IPS-18c (cell line): ENCODE data around the gene A2M.

Source experiments
- H3K4me3 ChIP-seq: 2 replicates; pipeline ENCODE4 v1.7.0; 2013; ENCODE audit warnings: low read depth, mild to moderate bottlenecking, low read length, moderate library complexity; ENCODE audit not compliant: insufficient read depth
- H3K9me3 ChIP-seq: one replicate; pipeline ENCODE4 v1.6.1; 2013; ENCODE audit warnings: mild to moderate bottlenecking, low read length, moderate library complexity; ENCODE audit not compliant: control insufficient read depth, insufficient read depth

Gene A2M

DNA sequence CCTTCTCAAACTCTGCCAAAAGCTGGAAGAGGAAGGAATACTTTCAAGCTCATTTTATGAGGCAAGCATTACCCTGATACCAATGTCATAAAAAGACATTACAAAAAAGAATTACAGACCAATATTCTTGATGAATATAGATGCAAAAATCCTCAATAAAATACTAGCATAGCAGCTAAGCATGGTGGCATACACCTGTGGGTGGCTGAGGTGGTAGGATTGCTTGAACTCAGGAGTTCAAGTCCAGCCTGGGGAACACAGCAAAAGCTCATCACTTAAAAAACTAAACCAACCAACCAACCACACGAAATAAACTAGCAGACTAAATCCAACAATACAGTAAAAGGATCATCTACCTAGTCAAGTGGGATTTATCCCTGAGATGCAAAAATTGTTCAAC is 29.6 kb downstream of the A2M start:
- Histone ChIP-seq H3K9me3 (no peaks in the 10 kb centered on the region), H3K4me3 (no peak overlapping the region)

GRCh38 chr12:9084417-9084816 is 31.3 kb downstream of the A2M start:
- Histone ChIP-seq H3K9me3 (no peaks in the 10 kb centered on the region), H3K4me3 (no peak overlapping the region)

DNA sequence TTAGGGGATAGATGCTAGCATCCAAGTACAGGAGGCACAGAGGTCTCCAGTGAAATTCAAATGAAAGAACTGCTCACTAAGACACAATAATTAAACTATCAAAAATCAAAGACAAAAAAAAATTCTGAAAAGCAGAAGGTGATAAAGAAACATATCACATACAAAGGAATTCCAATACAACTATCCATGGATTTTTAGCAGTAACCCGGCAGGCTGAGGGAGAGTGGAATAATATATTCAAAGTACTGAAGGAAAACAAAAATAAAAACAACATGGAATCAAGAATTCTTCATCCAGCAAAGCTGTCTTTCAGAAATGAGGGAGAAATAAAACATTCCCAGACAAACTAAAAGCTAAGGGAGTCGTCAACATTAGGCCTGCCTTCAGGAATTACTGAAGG is 31.9 kb downstream of the A2M start:
- H3K4me3 ChIP-seq: no peak overlapping the region

DNA sequence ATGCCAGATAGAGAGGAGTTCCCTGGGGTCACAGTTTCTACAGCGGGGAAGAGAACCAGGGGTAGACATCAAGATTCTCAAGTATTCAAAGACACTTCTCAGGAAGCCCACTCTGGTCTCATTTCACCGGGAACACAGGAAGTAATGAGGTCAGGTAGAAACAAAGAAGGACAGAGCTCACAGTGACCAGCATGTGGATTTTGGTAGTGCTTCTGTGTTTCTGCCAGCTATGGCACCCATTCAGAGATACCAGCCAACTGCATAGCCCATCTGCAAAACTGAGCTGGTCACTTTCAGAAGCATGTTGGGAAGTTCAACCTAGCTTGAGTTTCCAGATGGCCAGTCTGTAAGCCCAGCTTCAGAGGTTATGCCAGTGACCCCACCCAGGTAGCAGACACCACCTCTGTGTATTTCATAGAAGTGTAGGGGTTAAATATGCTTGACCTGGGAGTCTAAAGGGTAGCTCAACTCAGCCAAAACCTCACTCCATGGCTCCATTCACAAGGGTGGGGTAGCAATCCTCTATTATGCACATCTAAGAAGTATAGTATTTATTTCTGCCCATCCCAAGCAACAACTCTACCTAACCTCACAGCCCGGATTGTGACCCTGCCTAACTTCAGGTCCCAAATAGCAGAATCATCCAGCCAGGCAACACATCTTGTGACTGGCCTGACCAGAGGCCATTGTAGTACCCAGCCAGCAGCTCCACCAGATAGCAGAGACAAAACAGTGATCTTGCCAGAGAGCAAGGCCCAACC is 33.9 kb downstream of the A2M start:
- H3K9me3 ChIP-seq: no peaks in the 10 kb centered on the region
- H3K4me3 ChIP-seq: no peak overlapping the region

More for the DNA sequence above, 31.9 kb downstream of the A2M start:
- no peaks in the 10 kb centered on the region for H3K9me3 ChIP-seq

DNA sequence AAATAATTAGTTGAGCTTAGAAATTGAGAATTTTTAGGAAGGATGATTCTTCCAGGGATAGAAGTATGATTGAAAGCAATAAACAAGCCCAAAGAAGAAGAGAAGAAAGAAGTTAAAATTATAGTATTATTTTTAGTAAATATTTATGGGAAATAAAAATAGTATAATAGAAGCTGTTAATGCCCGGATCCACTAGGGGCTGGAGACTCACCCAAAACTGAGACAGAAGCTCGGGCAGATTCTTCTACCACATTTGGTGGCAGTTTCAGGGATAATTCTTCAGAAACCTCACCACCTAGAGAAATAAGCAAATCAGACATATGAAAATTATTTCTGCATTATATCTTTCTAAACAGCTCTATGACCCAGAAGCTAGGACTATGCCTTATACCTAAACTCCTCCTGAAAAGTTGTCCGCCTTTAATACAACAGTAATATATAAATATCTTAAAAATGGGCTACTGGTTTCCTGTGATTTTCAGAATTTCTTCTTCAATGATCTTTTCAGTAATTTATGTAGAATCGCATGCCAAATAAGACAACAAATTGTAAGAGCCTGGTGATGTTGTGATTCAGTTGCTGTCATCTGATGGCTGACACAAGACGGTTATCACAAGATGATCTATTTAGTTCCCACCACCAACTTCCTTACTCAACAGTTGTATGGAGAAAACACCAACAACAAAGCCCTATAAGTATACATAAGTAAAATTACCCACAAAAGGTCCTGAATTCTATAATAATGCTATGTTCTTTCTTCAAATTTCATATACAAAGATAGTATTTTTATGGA is 35.6 kb downstream of the A2M start:
- Histone ChIP-seq H3K4me3 (no peak overlapping the region), H3K9me3 (no peaks in the 10 kb centered on the region)

GRCh38 chr12:9079082-9079481 is 36.6 kb downstream of the A2M start:
- no peaks in the 10 kb centered on the region for H3K9me3 ChIP-seq
- no peak overlapping the region for H3K4me3 ChIP-seq

DNA sequence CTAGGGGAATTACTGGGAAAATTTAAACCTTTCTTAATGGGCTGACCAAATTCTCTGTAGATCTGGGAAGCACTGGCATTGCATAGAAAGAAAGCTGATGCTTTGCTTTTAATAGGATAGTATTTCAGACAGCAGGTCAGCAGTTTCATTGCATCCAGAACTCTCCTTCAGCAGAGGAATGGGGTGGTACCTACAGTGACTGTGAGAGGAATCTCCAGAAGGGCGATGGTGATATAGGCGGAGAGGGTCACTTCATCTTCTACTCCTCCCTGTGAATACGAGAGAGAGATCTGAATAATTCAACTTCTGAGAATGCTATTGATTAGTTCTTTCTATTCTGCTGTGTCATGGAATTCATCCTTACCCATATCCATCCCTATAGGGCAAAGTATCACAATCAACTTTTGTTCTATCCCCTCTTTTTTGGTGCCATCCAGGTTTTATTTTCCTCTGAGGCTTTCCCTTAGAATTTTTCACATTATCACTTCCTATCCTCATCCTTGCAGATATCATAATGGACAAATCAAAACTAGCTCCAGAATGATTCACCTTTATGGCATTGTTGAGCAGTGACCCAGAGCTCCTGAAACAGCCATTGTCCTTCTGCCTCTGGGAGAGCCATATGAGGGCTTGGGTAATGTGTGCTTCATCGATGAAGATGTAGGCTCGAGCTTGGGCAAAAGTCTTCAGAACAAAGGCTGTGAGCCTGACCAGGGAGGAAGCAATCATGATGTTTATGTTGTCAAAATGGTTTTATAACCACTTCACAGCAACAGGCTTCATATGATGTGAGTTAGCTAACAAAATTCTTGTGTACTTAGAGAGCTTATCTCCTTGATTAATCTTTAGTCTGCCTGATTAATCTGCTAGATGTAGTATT is 38.3 kb downstream of the A2M start:
- no peak overlapping the region for H3K4me3 ChIP-seq
- no peaks in the 10 kb centered on the region for H3K9me3 ChIP-seq

GRCh38 chr12:9076733-9077132 is 39.0 kb downstream of the A2M start:
- H3K9me3 ChIP-seq: no peaks in the 10 kb centered on the region
- H3K4me3 ChIP-seq: no peak overlapping the region

GRCh38 chr12:9075138-9075535 is 40.6 kb downstream of the A2M start:
- no peaks in the 10 kb centered on the region for H3K9me3 ChIP-seq
- H3K4me3 ChIP-seq: no peak overlapping the region

DNA sequence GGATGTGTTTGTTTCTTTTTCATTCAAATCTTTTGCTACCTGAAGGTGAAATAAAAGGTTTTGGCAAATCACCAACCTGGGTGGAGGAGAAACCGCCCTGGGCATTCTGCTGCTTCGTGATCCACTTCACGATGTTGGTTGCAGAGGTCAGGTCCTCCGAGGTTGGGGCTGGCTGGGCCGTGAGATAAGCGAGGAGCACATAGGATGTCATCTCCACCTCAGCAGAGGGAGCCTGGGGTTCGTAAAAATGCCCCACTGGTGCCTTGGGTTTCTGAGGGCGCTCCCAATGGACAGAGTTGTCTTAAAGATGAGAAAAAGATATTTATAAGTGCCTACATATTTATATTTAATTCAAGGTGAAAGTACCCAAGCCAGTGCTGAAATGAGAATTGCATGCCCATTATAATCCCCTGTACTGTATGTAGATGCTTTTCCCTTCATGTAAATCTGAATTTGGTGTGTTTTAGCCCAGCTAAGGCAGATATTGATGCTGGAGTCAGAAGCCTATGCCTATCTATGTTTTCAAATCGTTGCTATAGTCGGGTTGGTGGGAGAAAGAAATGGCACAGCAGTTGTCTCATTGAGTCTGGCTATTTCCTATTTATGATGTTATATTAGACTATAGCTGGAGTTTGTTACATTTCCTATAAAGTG is 41.1 kb downstream of the A2M start:
- no peak overlapping the region for H3K4me3 ChIP-seq
- no peaks in the 10 kb centered on the region for H3K9me3 ChIP-seq

- no peaks in the 10 kb centered on the region for H3K9me3 ChIP-seq
Measured at GRCh38 chr12:9073076-9073475, 42.6 kb downstream of the A2M start.

DNA sequence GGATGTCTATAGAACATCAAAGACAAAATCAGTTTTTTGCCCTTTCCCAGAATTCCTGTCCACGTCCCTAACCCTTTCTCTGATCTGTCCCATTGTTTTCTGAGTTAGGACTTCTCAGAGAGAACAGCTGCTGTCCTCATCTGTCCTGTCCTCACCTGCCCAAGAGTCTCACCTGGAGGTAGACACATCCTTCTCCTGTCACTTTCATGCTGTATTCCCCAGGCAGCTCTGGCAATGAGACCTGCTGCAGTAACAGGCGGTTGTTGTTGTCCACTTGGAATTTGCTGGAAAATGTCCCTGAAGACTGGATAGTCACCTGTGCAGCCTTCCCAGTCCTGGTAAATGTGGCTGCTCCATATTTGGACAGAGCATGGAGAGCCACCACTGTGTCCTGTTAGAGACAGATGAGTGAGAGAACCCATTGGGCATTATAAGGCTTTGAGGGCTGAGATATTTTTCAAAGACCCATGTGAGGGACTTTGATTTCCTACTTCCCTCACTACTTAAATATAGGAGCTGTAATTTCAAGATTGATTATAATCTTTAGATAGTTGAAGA is 43.2 kb downstream of the A2M start:
- H3K9me3 ChIP-seq: no peaks in the 10 kb centered on the region
- H3K4me3 ChIP-seq: no peak overlapping the region

More at GRCh38 chr12:9073076-9073475, 42.6 kb downstream of the A2M start:
- no peak overlapping the region for H3K4me3 ChIP-seq

GRCh38 chr12:9071969-9072368 is 43.8 kb downstream of the A2M start:
- no peak overlapping the region for H3K4me3 ChIP-seq
- no peaks in the 10 kb centered on the region for H3K9me3 ChIP-seq

DNA sequence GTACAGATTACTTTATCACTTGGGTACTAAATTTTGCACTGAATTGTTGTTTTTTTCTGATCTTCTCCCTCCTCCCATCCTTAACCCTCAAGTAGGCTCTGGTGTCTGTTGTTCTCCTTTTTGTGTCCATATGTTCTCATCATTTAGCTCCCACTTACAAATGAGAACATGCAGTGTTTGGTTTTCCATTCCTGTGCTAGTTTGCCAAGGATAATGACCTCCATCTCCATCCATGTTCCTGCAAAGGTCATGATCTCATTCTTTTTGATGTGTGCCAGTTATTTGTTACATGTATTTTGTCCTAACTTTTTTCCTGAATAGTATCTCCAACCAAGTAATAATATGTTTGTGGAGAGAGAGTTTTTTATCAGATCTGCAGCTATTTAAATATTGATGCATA is 44.2 kb downstream of the A2M start:
- Histone ChIP-seq H3K9me3 (no peaks in the 10 kb centered on the region), H3K4me3 (no peak overlapping the region)

- H3K4me3 ChIP-seq: no peak overlapping the region
- no peaks in the 10 kb centered on the region for H3K9me3 ChIP-seq
Measured at GRCh38 chr12:9070351-9070750, 45.4 kb downstream of the A2M start.

DNA sequence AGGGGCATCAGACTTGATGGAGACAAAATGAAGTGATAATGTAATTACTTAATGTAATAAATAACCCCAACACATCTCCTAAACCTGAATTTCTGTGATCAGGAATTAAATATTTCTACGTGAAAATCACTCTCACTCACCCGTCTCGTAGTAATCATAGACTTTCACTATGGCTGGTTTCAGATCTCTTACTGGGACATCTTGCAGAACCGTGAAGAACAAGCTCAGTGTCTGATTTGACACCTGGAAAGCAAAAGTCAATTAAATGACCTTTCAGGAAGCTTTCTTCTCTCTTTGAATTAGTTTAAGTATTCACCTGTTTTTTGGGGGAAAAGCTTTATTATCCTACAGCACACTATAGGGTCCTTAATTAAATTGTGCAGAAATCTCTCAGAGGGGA is 47.1 kb downstream of the A2M start:
- H3K9me3 ChIP-seq: no peaks in the 10 kb centered on the region
- H3K4me3 ChIP-seq: no peak overlapping the region

- no peaks in the 10 kb centered on the region for H3K9me3 ChIP-seq
- no peak overlapping the region for H3K4me3 ChIP-seq
Measured at GRCh38 chr12:9068086-9068485, 47.6 kb downstream of the A2M start.
